T-helper 2 cell treated with Interferon-gamma antibody and Interleukin-4, amounts not matched to agents 100 ng/mL and 5 ng/mL, for 36 hours (primary cell): ENCODE data around the gene ZNF71. TPM values are rescaled to one million over a fixed set of nuclear protein-coding genes. Genes with fewer than 3 reads are reported as not detected.
"Not testable (repeated sequence)": the region's sequence is repeated elsewhere in the genome, so short reads cannot be mapped to it uniquely, and the experiment has no call there.

Experiments
- intact Hi-C: fragments of 100-400 bp; cut with micrococcal nuclease; formaldehyde crosslinking; loops from one replicate; pipeline ENCODE4 v1.15.1; 2023
- total RNA-seq: library from RNA; stranded (reverse); gene quantifications from 2 replicates; pipeline ENCODE4 v1.2.3, GENCODE V29; 2022

ZNF71 gene
- total RNA-seq, 1 donor from 2014 or later, result 5.5 TPM

DNA sequence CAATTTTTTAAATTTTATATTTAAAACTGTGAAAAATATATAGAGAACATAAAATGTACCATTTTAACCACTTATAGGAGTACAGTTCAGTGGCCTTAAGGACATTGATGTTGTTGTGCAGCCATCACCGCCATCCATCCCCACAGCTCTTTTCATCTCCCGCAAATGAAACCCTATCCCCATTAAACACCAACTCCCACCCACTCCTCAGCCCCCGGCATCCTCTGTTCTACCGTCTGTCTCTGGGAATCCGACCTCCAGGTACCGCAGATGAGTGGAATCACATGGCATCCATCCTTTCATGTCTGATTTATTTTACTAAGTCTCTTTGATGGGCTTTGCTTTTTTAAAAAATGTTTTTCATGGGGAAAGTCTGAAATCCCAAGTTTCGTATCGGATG lies 24.0 kb downstream of the ZNF71 start:
- intact Hi-C loops, result no loop called here

DNA sequence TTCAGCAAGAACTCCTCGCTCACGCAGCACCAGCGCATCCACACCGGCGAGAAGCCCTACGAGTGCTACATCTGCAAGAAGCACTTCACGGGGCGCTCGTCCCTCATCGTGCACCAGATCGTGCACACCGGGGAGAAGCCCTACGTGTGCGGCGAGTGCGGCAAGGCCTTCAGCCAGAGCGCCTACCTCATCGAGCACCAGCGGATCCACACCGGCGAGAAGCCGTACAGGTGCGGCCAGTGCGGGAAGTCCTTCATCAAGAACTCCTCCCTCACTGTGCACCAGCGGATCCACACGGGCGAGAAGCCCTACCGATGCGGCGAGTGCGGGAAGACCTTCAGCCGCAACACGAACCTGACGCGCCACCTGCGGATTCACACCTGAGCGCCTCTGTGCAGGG lies 27.3 kb downstream of the ZNF71 start:
- intact Hi-C loops, result no loop called here

DNA sequence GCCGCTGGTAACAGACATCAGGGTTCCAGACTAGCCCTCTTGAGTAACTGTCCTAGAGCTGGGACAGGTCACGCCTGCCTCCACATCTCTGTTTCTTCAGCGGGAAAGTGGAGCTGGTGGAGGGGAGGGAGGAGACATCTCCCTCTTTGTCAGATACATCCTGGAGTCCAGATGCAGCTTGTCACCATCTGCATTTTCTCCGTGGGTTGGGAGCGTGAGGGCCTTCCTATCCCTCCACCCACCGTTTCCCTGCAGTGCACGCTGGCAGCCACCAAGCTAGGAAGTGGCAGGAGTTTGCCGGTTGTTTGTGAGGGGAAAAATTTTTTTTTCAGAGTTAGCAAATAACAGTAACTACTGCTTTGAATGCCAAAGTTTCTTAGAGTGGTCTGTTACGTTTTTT lies 27.9 kb downstream of the ZNF71 start:
- intact Hi-C loops, result no loop called here

DNA sequence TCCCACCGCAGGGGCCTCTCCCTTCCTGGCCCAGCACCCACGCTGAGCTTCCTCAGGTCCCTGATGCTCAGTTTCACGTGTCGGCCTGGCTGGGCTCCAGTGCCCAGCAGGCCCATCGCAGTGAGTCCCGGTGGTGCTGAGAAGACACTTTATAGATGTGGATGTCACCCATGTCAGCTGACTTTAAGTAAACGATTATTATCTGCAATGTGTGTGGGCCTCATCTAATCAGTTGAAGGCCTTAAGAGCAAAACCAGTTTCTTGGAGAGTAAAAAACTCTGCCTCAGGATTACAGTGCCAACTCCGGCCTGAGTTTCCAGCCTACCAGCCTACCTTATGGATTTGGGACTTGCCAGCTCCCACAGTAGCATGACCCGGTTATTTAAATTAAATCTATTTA lies 30.6 kb downstream of the ZNF71 start:
- intact Hi-C loops, result no loop called here

DNA sequence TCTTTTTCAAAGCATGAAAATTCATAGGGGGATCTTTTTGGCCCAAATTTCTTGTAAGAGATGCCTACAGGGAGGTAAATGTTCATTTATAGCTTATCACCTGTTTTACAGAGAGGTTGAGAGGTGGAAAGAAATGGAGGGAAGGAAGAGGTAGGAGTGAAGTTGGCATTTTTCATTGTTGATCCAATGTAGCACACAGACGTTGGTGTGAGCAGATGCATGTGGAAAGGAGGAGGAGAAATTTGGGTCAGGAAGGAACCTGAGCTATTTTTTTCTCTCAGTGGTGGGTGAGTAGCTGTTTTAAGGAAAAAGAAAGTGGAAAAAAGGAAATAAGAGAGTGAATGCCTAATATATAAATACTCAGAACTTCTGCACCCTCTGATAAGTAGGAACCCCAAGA lies 37.9 kb downstream of the ZNF71 start:
- intact Hi-C loops, result no loop called here

DNA sequence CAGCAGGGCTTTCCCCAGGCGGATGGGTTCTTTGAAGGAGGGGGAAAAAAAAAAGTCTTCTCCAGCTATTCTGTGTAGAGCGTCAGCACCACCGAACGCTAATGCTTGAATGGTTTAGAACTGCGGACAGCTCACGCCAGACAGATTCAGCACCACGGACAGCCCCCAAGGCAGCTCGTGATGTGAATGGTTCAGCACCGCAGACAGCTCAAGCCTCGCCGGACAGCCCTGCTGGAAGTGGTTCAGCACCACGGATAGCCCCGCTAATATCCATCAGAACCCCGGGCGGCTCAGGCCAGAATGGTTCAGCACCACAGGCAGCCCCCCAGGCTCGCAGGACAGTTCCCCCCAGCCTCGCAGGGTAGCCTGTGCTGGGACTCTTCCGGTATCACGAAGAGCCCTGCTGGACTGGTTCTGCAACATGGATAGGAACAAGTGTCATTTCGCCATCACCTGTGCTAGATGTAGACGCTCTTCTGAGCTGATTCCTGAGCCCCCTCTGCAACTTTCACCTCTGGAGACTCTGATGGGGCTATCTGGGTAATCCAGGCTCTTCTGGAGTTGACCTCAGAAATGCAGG lies 43.0 kb downstream of the ZNF71 start:
- intact Hi-C loops, result no loop called here

DNA sequence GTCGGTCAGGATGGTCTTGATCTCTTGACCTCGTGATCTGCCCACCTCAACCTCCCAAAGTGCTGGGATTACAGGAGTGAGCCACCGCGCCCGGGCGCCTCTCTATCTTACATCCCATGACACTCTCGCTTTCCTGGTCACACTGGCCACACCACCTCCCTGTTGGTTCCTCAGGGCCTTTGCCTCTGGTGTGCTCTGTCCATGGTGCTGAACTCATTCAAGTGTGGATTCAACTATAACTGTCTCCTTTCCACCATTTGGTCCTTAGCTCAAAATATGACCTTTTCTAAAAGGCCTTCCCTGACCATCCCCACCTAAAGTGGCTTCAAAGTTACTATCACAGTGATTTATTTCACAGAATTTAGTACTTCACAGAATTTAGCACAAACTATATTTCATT lies 44.1 kb downstream of the ZNF71 start:
- intact Hi-C loops, result no loop called here

DNA sequence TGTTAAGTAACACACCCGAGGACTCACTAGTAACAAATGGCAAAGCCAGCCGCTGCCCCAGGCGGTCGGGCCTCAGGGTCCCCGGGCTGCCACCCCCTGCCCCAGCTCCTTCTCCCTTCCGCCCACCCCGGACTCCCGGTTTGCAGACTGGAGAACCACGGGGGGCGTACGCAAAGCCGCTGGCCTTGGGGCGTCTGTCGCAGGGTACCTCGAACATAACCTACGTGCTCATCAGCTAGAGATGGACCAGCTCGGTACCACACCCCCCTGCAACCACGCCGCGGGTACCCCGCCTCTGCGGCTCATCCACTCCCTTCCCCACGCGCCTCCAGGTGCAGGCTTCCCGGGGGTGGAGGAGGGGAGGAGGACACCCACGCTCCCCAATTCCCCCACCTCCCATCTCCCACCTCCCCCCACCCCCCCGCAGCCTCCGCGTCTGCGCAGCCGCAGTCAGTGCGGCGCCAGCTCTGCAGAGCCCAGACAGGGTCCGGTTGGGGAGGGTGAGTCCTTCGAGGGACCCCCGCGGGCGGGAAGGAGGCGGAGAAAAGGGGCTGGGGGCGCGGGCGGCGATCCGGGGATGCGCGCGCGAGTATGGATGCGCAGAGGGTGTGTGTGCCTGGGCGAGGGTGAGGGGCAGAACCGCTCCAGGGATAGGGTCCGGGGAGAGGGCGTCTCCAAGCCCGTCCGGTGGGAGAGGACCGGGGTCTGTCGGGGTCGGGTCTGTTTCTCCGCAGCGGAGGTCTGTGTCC lies 47.8 kb downstream of the ZNF71 start, which contains the start of gene SMIM17:
SMIM17 (plus strand) TSS at position 449 of the 749 bp plus-strand sequence. CDS start 2,509 bp downstream, outside the sequence.
- intact Hi-C loops, result no loop called here

DNA sequence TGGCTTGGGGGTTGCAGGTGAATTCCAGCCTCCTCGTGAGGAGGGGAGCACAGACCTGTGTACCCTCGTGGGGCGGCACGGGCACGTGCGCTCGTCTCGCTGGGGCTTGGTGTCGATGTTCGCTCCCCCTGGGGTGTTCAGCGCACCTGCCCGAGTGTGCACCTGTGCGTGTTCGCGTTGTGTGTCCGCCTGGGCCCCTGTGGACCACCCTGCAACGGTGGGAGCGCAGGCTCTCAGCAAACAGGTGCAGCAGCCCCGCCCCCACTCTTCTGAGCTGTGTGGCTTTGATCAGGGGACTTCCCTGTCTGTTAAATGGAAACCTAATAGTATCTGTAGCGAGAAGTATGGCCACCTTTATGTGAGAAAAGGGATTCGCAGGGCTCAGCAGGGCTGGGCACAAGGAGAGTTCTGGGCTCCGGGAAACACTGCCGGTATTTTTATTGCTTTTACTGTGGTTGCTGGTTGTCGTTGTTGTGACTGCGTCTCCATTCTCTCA lies 48.4 kb downstream of the ZNF71 start:
- intact Hi-C loops, result no loop called here

DNA sequence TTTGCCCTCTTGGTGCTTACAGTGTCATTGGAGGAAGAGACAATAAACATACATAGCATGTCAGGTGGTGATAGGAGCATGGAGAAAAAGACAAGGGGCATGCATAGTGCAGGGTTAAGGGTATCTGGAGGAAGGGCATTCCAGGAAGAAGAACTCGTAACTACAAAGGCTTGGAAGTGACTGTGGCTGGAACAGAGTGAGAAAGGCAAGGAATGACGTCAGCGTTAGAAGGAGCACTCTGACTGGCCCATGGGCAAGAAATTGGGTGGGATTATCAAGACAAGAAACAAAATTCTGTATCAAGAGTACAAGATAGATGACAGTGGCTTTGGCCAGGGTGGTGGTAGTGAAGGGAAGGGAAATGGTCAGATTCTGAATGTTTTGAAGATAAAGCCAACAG lies 59.0 kb downstream of the ZNF71 start:
- intact Hi-C loops, result no loop called here

DNA sequence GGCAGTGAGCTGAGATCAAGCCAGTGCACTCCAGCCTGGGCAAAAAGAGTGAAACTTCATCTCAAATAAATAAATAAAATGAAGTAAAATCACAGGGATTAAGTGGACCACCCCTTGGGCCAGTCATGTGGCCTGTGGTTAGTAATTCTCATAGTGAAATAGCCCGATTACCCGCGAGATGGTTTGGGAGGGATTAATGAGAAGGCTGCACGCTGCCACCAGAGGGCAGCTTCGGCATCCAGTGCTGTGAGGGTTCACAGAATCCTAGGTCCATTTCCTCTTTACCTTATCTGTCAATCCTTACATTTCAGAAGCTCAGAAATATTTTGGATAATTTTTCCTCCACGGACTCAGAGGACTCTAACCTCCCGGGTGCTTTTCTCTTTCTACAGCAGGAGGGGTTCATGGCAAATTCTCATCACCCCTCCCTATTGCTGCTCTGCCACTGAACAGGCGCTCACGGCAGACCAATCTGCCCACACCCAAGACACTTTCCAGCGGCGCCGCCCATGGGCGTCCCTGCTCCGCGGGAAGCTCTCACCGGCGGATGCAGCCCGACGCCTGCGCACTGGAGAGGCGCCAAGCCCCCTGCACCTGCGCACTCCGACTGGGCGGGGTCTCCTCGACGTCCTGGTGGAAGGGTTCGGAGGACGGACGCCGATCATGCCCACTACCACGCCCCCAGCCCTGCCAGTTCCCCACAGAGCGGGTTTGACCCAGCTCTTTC lies 65.4 kb downstream of the ZNF71 start:
- intact Hi-C loops, result no loop called here

DNA sequence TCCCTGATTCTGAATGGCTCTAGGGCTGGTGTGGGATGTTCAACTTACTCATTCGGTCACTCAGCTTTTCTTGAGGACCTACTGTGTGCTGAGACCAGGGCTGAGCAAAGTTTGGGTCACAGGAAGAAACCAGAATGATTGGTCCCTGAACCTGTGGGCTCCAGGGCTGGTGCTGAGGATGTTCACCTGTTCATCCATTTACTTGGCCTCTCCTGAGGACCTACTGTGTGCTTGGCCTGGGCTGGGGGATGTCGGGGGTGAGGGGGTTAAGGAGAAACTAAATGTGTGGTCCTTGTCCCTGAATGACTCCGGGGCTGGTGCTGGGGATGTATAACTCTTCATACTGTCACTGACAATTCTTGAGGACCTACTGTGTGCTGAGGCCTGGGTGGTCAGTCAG lies 66.1 kb downstream of the ZNF71 start:
- intact Hi-C loops, result no loop called here

DNA sequence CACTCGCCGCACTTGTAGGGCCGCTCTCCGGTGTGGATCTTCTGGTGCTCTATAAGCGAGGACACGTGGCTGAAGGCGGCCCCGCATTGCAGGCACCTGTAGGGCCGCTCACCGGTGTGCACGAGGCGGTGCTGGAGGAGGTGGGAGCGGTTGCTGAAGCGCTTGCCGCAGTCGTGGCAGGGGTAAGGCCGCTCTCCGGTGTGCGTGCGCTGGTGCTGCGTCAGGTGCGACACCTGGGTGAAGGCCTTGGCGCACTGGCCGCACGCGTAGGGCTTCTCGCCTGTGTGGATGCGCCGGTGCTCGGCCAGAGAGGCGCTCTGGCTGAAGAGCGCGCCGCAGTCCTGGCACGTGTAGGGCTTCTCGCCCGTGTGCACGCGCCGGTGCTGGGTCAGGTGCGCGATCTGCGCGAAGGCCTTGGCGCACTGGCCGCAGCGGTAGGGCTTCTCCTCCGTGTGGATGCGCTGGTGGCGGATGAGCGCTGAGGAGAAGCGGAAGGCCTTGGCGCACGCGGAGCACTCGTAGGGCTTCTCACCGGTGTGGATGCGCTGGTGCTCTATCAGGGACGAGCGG lies 68.9 kb downstream of the ZNF71 start:
- intact Hi-C loops, result no loop called here

DNA sequence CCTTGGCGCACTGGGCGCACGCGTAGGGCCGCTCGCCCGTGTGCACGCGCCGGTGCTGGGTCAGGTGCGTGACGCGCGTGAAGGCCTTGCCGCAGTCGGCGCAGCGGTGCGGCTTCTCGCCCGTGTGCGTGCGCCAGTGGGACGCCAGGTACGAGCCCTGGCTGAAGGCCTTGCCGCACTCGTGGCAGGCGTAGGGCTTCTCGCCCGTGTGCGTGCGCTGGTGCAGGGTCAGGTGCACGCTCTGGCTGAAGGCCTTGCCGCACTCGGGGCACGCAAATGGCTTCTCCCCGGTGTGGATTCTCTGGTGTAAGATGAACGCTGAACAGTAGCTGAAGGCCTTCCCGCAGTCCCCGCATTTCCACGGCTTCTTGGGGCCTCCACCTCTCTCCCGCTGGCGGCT lies 69.4 kb downstream of the ZNF71 start:
- intact Hi-C loops, result no loop called here

DNA sequence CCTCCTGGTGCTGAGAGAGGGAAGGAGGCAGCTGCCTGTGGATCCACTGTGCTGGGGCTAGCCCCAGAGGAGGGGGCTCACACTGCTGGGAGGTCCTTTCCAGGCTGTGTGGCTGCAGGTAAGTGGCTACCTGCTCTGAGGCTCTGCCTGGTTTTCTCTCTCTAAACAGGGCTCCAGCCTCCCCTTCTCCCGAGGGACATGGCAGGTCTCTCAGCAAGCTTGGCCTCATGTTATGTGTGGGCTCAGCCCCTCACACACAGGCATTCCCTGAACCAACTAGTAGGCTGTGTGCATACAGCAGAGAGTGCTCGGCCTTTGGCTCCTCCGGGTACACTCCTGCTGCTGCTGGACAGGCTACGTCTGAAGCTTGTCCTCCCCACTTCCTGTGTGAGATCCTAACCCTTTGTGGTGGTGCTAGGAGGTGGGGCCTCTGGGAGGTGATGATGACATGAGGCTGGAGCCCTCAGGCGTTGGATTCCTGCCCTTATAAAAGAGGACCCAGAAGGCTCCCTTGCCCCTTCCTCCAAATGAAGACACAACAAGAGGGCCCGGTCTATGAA lies 72.3 kb downstream of the ZNF71 start:
- intact Hi-C loops, result no loop called here

DNA sequence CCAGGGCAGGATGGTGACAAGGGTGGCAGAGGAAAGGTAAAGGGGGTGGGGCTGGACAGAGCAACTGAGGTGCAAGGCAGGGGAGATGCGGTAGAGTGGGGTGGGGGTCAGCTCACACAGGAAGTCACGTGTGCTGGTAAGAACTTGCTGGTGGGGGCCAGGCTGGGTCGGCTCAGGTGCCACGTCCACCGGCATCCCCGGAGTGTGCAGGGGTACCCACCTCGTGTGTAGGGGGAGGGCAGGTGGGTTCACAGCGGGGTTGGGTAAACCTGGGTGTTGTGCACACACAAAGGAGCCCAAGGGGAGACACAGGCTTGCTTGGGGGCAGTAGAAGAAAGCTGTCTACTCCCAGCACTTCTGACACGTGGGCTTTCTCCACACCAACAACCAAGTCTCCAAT lies 73.6 kb downstream of the ZNF71 start:
- intact Hi-C loops, result no loop called here

DNA sequence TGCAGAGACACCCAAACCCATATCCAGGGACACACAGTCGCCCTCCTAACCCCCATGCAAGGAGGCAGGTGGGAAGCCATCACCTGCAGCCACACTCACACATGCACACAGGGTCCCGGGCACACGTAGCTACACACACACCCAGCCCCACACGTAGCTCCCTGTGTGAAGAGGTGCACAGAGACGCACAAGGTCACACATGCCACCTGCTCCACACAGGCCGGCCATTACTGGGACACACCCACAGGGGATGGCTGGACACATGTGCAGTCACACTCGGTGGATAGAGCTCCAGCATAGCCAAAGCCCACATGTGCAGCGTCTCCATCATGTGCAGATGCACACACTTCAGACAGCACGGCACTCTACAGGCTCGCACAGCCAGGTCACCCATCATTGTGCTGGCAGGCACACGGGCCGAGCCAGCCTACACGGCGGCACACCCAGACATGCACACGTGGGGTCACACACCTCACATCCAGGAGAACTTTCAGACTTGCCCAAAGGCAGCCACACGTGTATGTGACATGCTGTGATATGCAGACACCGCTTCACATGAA lies 75.4 kb downstream of the ZNF71 start:
- intact Hi-C loops, result no loop called here

DNA sequence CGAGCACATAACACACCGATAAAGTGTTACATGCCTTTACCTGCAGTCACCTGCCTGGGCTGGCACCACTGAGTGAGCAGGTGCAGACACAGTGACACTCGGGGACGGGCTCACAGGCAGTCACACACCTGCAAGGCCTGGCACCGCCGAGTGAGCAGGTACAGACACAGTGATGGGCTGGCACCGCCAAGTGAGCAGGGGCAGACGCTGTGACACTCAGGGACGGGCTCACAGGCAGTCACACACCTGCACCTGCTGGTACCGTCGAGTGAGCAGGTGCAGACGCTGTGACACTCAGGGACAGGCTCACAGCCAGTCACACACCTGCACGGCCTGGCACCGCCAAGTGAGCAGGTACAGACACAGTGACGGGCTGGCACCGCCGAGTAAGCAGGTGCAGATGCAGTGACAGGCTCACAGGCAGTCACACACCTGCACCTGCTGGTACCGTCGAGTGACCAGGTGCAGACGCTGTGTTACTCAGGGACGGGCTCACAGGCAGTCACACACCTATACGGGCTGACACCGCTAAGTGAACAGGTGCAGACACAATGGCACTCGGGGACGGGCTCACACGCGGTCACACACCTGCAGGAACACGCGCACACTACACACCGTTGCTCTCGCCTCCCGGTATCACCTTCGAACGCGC lies 76.0 kb downstream of the ZNF71 start:
- intact Hi-C loops, result no loop called here

DNA sequence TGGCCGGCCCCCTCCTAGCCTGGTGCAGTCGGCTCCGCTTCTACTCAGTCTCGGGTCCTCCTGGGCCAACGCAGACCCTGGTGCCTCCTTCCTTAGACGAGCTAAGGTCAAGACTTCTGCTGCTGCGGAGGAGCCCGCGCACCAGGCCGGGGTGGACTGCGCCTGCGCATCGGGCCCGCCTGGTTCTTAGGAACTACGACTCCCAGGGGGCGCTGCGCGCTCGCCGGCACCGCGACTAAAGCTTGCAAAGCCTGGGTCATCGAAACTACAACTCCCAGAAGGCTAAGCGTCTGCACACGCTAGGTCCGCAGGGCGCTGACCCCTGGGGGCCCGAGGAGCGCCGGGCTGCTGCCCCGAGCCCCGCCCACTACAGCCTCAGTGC lies 76.5 kb downstream of the ZNF71 start, which contains the start of gene ZNF835:
ZNF835 (minus strand) TSS at position 145 of the 382 bp plus-strand sequence. CDS start 6,559 bp downstream, outside the sequence.
- intact Hi-C loops, result no loop called here

DNA sequence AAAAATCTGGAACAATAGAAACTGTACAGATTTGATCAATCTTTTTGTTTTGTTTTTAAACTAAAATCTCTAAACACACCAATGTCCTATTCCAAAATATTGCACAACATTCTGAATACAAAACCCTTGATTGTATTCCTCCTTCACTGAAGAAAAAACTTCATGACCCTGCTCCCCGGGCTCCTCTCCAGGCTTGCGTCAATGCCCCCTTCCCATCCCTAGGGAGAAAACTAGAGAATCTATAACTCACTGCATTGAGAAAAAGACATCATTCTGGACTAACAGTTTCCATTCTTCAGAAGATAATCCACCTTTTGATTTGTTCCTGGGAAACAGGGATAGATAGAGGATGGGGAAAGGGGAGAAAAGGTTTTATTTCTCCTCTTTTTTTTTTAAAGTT lies 77.5 kb downstream of the ZNF71 start:
- intact Hi-C loops, result not testable (repeated sequence)
